ENCODE measurements around the gene FARP1.

FARP1 gene

DNA sequence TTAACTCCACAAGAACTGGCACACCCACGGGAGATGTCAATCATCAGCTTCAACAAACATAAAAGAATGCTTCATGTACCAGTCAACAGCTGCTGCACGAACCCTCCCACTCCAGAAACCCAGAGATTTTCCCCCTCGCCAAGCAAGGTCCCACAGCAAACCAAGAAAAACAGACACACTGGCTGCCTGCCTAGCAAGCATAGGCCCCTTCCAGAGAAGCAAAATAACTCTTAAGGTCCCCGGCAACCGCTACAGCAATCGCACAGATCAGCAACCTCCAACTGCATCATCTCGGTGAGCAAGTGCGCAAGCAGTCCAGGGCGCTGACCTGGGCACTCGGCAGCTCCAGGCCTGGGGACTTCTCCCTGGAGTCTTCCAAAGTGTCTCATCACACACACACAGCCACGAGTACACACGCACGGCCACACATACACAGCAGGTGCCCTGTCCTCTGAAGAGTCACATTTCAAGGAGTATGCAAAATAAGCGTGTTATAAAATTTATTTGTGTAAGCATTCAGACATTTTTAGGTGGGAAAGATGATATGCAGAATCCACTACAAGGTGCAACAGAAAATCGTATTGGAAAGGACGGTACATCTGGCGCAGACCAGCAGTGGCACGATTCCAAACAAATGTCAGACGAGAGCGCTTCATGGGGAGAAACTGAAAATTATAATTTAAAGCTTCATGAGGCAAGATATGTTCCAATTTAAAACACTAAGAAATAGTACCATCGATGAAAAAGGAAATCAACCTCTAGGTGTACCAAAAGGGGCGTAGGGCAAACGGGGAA is 309.0 kb downstream of the FARP1 start:
- DNase-seq, result no peak

- no peak for DNase-seq
Measured at GRCh38 chr13:98452851-98453843, 310.3 kb downstream of the FARP1 start.

DNA sequence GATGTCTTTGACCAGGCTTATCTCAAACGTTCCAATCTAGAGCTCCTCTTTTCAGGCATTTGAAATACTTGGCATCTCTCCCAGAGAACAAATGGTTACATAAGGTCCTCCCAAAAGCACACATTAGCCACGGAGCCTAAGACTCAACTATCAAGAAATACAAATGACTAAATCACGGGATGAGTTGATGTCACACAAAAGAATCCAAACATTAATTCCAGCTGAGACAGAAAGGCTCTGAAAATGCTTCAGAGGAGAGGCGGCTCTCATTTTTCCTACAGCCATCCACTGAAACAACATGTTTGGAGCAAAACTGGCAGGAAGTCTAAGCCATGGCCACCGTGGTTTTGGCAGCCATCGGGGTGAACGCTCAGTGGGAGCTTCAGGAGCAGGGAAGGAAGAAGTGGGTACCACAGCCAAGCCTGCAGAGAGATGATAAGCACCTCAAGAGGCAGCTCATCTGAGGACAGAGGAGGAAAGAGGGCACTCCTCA is 311.5 kb downstream of the FARP1 start:
- DNase-seq, result no peak

- no peak for DNase-seq
Measured at GRCh38 chr13:98456413-98456845, 313.5 kb downstream of the FARP1 start.

DNA sequence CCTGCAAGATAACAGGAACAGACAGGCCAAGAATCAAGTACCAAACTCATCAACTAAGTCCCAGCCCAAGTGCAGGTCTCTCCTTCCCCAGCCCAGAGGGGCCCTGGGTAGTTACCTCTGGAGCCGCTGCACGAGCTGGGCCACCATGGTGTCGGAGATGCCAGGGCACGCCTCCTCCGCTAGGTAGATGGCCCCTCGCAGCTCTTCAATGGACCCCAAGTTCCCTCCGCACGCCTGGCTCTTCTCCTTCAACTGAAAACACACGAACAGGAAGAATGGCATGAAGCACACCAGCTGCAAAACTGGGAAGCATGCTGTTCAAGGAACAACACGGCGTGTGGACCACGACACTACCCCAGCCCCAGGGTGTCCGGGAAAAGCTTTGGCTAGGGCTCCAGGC is 314.2 kb downstream of the FARP1 start:
- DNase-seq, result no peak

DNA sequence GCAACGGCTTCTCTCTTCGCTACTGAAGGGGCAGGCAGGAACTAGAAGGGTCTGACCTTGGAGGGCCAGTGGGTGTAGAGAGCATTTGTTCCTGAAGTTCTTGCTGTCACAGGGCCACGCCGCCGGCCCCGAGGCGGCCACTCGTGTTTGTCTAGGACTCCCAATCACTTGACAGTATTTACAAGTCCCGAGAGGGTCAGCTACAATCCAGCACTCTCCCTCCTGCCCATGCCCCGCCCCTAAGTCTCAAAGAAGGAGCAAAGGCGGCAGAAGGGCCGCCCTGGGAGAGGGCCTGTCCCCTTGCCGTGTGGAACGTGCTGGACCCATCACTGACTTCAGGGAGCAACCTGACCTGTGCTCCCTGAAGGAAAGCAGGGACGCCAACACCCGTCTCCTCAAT is 315.5 kb downstream of the FARP1 start:
- DNase-seq, result no peak

GRCh38 chr13:98459171-98459681 is 316.3 kb downstream of the FARP1 start:
- no peak for DNase-seq

GRCh38 chr13:98459721-98460370 is 317.0 kb downstream of the FARP1 start:
- no peak for DNase-seq

- no peak for DNase-seq
Measured at GRCh38 chr13:98460516-98460915, 317.6 kb downstream of the FARP1 start.

- DNase-seq, result no peak
Measured at GRCh38 chr13:98461486-98462240, 318.8 kb downstream of the FARP1 start.

GRCh38 chr13:98462241-98462882 is 319.5 kb downstream of the FARP1 start:
- no peak for DNase-seq

GRCh38 chr13:98462946-98463345 is 320.1 kb downstream of the FARP1 start:
- no peak for DNase-seq

DNA sequence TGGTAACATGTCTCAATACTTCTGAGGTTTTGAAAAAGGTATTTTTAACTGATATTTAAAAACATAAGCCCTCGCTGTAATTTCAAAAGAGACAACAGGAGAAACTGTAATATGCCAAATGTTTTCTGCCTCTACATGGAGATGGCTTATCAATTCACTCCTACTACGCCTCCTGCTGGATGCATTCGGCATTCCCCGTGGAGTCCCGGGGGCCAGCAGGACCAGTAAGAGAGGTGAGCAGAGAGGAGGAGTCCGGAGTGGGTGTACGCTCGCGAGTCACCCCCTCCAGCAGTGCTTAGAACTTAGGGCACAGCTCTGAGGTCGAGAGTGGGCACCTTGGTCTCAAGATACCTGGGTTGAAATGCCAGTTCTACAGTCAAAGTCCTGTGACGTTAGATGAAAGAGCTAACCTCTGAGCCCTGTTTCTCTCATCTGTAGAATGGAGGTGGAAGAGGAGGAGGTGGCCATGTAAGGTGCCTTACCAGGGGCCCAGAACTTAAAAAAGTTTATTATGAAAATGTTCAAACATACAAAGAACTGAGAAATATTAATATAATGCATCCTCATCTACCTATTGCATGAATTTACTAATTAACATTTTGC is 323.8 kb downstream of the FARP1 start:
- DNase-seq, result no peak

- no peak for DNase-seq
Measured at GRCh38 chr13:98467263-98467985, 324.5 kb downstream of the FARP1 start.

DNA sequence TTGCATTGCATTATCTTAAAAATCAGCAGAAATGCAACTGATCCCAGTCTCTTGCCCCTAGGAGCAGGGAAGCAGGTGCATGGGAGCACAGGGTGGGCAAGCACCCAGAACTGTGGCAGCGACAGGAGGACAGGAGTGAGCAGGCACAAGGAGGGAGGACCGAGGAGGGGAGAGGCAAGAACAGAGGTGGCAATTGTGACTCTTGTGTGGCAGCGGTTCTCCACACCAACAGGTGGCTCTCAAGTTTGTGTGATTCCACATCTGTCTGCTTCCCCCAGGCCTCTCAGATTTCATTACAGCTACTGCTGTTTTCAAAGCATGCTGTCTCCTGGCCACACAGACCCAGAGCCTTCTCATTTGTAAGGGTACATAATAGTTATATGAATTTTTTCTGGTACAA is 325.5 kb downstream of the FARP1 start:
- DNase-seq, result no peak

DNA sequence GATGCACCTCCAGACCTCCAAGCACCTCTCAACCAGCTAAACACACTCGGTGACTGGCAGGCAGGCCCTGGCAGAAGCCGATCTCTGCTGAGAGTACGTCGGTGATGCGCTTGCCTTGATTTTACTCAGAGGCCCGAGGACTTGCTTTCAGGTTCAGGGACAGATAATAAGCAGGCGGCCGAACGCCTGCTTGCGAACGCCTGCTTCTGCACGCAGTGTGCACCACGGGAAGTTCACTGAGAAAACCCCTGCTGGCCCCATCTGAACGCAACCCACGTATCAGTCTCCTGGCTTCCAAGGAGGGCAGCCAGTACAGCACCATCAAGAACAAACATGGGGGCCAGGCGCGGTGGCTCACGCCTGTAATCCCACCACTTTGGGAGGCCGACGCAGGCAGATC is 326.0 kb downstream of the FARP1 start:
- no peak for DNase-seq

DNA sequence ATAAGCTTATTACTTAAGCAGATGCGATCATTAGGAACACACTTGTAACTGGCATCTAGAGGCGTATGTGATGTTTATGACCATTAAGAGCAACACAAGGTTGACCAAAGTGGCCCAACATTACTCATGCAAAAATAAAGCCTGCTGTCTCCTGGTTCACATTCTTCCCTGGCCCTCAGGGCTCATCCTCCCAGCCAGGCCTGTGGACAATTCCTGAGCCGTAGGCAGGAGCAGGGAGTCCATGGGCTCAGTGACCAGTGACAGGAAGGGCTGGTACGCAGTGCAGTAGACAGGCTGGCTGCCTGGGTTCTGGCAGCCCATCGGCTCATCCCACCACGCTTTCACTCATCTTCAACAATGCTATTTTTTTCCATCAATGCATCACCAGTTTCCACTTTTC is 328.0 kb downstream of the FARP1 start:
- DNase-seq, result no peak

DNA sequence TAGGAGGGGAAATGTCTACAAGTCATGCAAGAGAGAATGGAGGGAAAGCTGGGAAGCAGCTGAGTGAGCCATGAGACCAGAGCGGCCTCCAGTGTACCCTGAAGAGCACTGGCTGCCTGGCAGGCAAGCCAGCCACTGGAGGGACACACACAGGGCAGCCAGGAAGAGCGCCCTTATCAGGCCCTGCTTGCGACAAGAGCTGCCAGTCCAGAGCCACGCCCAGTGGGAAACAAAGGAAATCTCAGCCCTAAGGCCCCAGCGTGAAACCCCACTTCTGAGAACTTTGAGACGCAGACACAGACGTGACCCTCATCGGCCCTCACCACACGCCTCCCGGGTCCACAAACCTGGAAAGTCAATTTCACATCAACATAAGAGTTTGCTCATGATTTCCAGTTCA is 329.0 kb downstream of the FARP1 start:
- no peak for DNase-seq

- no peak for DNase-seq
Measured at GRCh38 chr13:98473135-98473787, 330.4 kb downstream of the FARP1 start.

DNA sequence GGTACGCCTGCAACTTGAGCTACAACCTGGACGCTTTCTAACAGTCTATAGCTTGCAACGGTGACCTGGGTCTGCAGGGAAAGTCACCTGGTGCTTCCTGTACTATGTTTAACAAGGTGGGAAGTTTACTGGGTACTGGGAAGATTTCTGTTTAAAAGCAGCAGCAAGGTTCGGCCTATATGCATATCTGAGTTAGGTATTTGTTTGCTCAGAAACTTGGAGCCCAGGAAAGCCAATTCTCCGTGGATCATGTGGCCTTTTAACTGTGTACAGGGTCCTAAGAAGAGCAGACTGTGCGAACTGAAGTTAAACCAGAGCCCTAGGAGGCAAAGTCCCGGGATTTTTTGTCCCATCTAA is 330.9 kb downstream of the FARP1 start:
- no peak for DNase-seq
